OCI-LY3 (cell line): ENCODE measurements around the gene NRG2.

ENCODE experiments used
- H2AFZ ChIP-seq: fragments of 200-600, 300-600 bp; shearing (Covaris generic); 2 replicates; pipeline ENCODE4 v1.6.0; 2014; ENCODE audit warnings: antibody characterized with exemption, low read depth, low read length
- H3K27ac ChIP-seq: fragments of 200-600, 300-600 bp; sonication (generic); 2 replicates; pipeline ENCODE4 v1.5.1; 2014; ENCODE audit warnings: mild to moderate bottlenecking, low read length, moderate library complexity, mixed read lengths
- H3K27me3 ChIP-seq: fragments of 200-600, 300-600 bp; sonication (generic); 2 replicates; pipeline ENCODE4 v1.6.1; 2014; ENCODE audit warnings: low read depth, low read length, mixed read lengths
- H3K36me3 ChIP-seq: fragments of 200-600, 300-600 bp; sonication (generic); replicated peaks from 2 replicates; pipeline ENCODE3; 2014; ENCODE audit warnings: low read depth, low read length, mixed read lengths
- H3K4me1 ChIP-seq: fragments of 300-600, 200-600 bp; sonication (generic); 2 replicates; pipeline ENCODE4 v1.6.1; 2014; ENCODE audit warnings: low read length, mixed read lengths
- H3K4me2 ChIP-seq: fragments of 200-600, 300-600 bp; sonication (generic); 2 replicates; pipeline ENCODE4 v1.6.1; 2014; ENCODE audit warnings: low read length, mixed read lengths
- H3K4me3 ChIP-seq: fragments of 300-600, 200-600 bp; sonication (generic); 2 replicates; pipeline ENCODE4 v1.5.1; 2014; ENCODE audit warnings: antibody characterized with exemption, mild to moderate bottlenecking, low read length, moderate library complexity
- H3K79me2 ChIP-seq: fragments of 300-600, 200-600 bp; shearing (Covaris generic); 2 replicates; pipeline ENCODE4 v1.6.1; 2014; ENCODE audit warnings: mild to moderate bottlenecking, low read length, mixed read lengths
- H3K9ac ChIP-seq: fragments of 300-600, 200-600 bp; shearing (Covaris generic); 2 replicates; pipeline ENCODE4 v1.6.0; 2014; ENCODE audit warnings: mild to moderate bottlenecking, low read length, moderate library complexity
- H3K9me3 ChIP-seq: fragments of 200-600, 300-600 bp; shearing (Covaris generic); 2 replicates; pipeline ENCODE4 v1.6.1; 2014; ENCODE audit warnings: low read length, mixed read lengths; ENCODE audit not compliant: insufficient read depth
- H4K20me1 ChIP-seq: fragments of 200-600, 300-600 bp; sonication (generic); 2 replicates; pipeline ENCODE4 v1.6.1; 2016; ENCODE audit warnings: low read length, mixed read lengths; ENCODE audit not compliant: insufficient read depth
- EZH2phosphoT487 ChIP-seq: fragments of 200-600 bp; shearing (Covaris generic); IDR thresholded peaks from 2 replicates; pipeline ENCODE4 v1.6.1; 2018; ENCODE audit warnings: antibody characterized with exemption, mixed run types, low read depth
- TF ChIP-seq, protein P1 (sequence below): fragments of 200-600, 300-600 bp; sonication (generic); IDR thresholded peaks from 2 replicates; pipeline ENCODE4 v1.5.1; 2014; ENCODE audit warnings: antibody characterized with exemption, low read length, low read depth

The NRG2 gene

DNA sequence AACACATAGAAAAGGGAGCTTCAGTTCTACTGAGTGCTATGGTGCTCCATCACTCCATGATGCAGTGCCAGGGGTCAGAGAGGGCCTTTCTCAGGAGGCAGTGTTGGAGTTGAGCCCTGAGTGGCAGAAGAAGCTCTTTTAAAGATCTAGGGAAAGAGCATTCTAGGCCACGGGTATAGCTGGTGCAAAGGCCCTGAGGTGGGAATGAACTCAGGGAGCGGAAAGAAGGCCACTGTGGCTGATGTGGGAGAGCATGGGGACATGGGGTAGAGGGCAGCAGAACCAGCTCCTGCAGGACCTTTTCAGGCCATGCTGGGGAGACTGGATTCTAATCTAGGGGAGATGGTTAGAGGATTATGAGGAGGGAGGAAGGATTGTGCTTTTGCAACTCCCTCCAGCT lies 237.6 kb downstream of the NRG2 start:
- Histone ChIP-seq H3K79me2 (no peaks in the 10 kb centered on the region), H2AFZ (no peak overlapping the region), H3K9me3 (no peaks in the 10 kb centered on the region), H3K4me2 (no peak overlapping the region), H3K36me3 (no peaks in the 10 kb centered on the region), H3K4me3 (no peak overlapping the region), H4K20me1 (no peaks in the 10 kb centered on the region), H3K4me1 (no peaks in the 10 kb centered on the region), H3K27ac (no peak overlapping the region), H3K27me3 (peaks cover 19% of the 10 kb centered on the region; the same call in 1 of the 2 replicates), H3K9ac (no peak overlapping the region)
- no peak for TF ChIP-seq EZH2phosphoT487
- TF ChIP-seq, protein P1, sequence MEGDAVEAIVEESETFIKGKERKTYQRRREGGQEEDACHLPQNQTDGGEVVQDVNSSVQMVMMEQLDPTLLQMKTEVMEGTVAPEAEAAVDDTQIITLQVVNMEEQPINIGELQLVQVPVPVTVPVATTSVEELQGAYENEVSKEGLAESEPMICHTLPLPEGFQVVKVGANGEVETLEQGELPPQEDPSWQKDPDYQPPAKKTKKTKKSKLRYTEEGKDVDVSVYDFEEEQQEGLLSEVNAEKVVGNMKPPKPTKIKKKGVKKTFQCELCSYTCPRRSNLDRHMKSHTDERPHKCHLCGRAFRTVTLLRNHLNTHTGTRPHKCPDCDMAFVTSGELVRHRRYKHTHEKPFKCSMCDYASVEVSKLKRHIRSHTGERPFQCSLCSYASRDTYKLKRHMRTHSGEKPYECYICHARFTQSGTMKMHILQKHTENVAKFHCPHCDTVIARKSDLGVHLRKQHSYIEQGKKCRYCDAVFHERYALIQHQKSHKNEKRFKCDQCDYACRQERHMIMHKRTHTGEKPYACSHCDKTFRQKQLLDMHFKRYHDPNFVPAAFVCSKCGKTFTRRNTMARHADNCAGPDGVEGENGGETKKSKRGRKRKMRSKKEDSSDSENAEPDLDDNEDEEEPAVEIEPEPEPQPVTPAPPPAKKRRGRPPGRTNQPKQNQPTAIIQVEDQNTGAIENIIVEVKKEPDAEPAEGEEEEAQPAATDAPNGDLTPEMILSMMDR, result no peak

DNA sequence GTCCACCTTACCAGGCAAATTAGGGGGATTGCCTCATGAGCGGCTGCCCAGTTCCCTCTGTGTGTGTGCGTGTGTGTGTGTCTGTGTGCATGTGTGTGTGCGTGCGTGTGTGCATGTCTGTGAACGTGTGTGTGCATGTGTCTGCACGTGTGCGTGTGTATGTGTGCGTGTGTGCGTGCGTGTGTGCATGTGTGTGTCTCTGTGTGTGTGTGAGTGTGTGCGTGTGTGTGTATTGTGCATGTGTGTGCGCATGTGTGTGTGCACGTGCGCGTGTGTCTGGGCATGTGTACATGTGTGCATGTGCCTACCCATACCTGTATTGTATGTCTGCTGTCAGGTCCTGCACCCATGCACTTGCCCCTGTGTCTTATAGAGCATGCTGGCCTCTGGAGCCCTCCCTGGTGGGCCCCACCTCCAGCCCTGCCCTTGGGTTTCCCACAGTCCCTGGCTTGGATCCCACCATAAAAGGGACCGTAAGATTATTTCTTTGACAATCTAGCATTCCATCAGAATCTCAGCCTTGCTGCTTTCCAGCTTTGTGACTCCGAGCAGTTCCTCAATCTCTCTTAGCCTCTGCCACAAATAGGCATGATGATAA lies 238.2 kb downstream of the NRG2 start:
- no peak overlapping the region for H2AFZ ChIP-seq

DNA sequence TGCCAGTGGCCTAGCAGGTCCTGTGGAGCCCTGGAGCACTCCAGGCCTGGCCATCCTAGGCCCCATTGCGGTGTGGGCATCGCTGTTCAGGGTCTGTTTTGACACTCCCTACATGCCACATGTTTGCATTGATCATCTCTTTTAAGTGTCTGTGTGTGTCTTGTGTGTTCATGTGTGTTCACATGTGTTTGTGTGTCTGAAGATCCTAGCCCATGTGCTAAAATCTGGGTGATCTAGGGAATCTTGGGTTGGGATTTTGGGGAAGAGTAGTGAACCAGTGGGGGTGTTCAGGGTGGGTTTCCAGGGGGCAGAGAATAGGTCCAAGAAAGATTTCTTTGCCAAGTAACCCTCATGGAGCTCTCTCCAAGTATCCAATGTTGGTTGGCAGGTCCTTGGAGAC lies 239.1 kb downstream of the NRG2 start:
- H3K27me3 ChIP-seq, result peaks cover 16% of the 10 kb centered on the region; the same call in 1 of the 2 replicates
- no peak overlapping the region for H3K4me2 ChIP-seq
- no peaks in the 10 kb centered on the region for H3K4me1 ChIP-seq
- no peaks in the 10 kb centered on the region for H3K36me3 ChIP-seq
- H2AFZ ChIP-seq, result no peak overlapping the region
- H3K9ac ChIP-seq, result no peak overlapping the region
- TF ChIP-seq, protein P1, result no peak
- no peak for TF ChIP-seq EZH2phosphoT487
- no peaks in the 10 kb centered on the region for H3K9me3 ChIP-seq
- no peak overlapping the region for H3K4me3 ChIP-seq
- H4K20me1 ChIP-seq, result no peaks in the 10 kb centered on the region
- no peak overlapping the region for H3K27ac ChIP-seq
- no peaks in the 10 kb centered on the region for H3K79me2 ChIP-seq

More for the DNA sequence above, 238.2 kb downstream of the NRG2 start:
- Histone ChIP-seq H3K27me3 (peaks cover 16% of the 10 kb centered on the region; the same call in 1 of the 2 replicates), H4K20me1 (no peaks in the 10 kb centered on the region), H3K4me3 (no peak overlapping the region), H3K27ac (no peak overlapping the region), H3K9me3 (no peaks in the 10 kb centered on the region), H3K9ac (no peak overlapping the region), H3K4me1 (no peaks in the 10 kb centered on the region), H3K4me2 (no peak overlapping the region), H3K36me3 (no peaks in the 10 kb centered on the region), H3K79me2 (no peaks in the 10 kb centered on the region)
- TF ChIP-seq, protein P1, result no peak
- no peak for TF ChIP-seq EZH2phosphoT487

DNA sequence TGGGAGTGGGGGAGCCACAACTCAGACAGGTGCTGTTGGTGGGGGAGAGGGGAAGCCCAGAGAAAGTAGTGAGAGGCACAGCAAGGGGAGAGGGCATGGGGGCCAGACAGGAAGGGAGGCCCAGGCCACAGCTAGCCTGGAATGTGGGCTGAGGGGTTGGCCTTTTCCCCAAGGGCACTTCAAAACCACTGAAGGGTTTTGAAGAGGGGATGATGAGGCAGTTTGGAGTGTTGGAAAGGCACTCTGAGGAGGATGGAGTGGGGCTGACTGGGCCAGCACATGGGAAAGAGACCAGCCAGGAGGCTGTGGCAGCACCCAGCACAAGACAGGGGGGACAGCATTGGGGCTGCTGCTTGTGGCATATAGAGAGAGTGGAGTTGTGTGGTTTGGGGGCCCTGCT lies 243.7 kb downstream of the NRG2 start:
- Histone ChIP-seq H3K9ac (no peak overlapping the region), H3K79me2 (no peaks in the 10 kb centered on the region), H2AFZ (no peak overlapping the region), H3K4me3 (no peak overlapping the region), H3K27me3 (peaks cover 16% of the 10 kb centered on the region; the same call in 1 of the 2 replicates), H4K20me1 (no peaks in the 10 kb centered on the region), H3K4me1 (no peaks in the 10 kb centered on the region), H3K27ac (no peak overlapping the region), H3K36me3 (no peaks in the 10 kb centered on the region), H3K4me2 (no peak overlapping the region), H3K9me3 (no peaks in the 10 kb centered on the region)
- TF ChIP-seq, protein P1, result no peak
- TF ChIP-seq EZH2phosphoT487, result no peak
